ENCODE data around the gene PADI1. TPM values are rescaled to one million over a fixed set of nuclear protein-coding genes. Genes with fewer than 3 reads are reported as not detected.

PADI1 gene
- total and polyA plus RNA-seq, 2 donors (not counting 1 experiment from before 2014, with no cell fraction given) = not detected

DNA sequence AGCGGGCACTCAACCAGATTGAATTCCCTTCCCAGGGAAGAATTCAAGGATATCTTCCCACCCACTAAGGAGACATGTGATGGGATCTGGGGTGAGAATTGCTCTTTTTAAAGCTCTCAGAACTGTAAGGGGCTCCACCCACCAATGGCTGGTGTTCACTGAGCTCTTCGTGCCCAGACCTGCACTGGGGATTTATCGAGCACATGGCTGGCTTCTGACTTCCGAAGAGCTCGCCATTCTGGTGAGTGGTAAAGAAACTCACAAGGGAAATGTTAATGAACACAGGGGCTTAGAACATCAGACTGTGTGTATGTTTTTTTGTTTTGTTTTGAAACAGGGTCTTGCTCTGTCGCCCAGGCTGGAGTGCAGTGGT lies 53.8 kb downstream of the PADI1 start:
- Histone ChIP-seq H2AFZ (ENCODE audit: insufficient read depth, low read depth, low read length, poor library complexity, severe bottlenecking) (no peak overlapping the region), H3K4me2 (replicated peaks; ENCODE audit: low read depth, low read length, poor library complexity, severe bottlenecking) (no peak overlapping the region), H3K4me1 (ENCODE audit: control insufficient read depth in 2 of 2, insufficient read depth in 2 of 2, low read length in 2 of 2) (no peaks in the 10 kb centered on the region), H3K79me2 (ENCODE audit: control insufficient read depth, insufficient read depth, low read length) (no peaks in the 10 kb centered on the region), H3K9ac (ENCODE audit: low read length) (no peak overlapping the region), H3K36me3 (replicated peaks in 1 of 2; ENCODE audit: control extremely low read depth in 1 of 2, control insufficient read depth in 1 of 2, extremely low read depth in 1 of 2, insufficient read depth in 2 of 2, low read length in 1 of 2) (no peaks in the 10 kb centered on the region), H3K27ac (ENCODE audit: low read length in 2 of 2) (no peak overlapping the region), H3K9me3 (ENCODE audit: control extremely low read depth in 1 of 3, control insufficient read depth in 2 of 3, insufficient read depth in 1 of 3, low read length in 2 of 3) (peaks cover 0 to 7% (median 0%) of the 10 kb centered on the region in 3 donors), H3K27me3 (replicated peaks in 1 of 4; ENCODE audit: control extremely low read depth in 1 of 4, control insufficient read depth in 3 of 4, insufficient read depth in 4 of 4, low read length in 3 of 4) (peaks cover 0 to 4% (median 0%) of the 10 kb centered on the region in 4 experiments), H4K20me1 (ENCODE audit: control insufficient read depth, insufficient read depth, low read length, poor library complexity, severe bottlenecking) (no peaks in the 10 kb centered on the region), H3K4me3 (ENCODE audit: control extremely low read depth in 1 of 5, extremely low read depth in 1 of 5, insufficient read depth in 1 of 5, low read depth in 2 of 5, low read length in 4 of 5) (no peak overlapping the region)
- ChIA-PET CTCF (no interaction called here), POLR2A (no interaction called here)
- TF ChIP-seq, protein P1, sequence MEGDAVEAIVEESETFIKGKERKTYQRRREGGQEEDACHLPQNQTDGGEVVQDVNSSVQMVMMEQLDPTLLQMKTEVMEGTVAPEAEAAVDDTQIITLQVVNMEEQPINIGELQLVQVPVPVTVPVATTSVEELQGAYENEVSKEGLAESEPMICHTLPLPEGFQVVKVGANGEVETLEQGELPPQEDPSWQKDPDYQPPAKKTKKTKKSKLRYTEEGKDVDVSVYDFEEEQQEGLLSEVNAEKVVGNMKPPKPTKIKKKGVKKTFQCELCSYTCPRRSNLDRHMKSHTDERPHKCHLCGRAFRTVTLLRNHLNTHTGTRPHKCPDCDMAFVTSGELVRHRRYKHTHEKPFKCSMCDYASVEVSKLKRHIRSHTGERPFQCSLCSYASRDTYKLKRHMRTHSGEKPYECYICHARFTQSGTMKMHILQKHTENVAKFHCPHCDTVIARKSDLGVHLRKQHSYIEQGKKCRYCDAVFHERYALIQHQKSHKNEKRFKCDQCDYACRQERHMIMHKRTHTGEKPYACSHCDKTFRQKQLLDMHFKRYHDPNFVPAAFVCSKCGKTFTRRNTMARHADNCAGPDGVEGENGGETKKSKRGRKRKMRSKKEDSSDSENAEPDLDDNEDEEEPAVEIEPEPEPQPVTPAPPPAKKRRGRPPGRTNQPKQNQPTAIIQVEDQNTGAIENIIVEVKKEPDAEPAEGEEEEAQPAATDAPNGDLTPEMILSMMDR (IDR thresholded peaks at IDR 0.05) = no peak
- no peak for TF ChIP-seq EZH2 (IDR thresholded peaks at IDR 0.05; ENCODE audit: borderline replicate concordance, insufficient read depth, low read depth, low read length, poor library complexity, severe bottlenecking)
- no peak for ATAC-seq (ENCODE audit: low read depth)
- H3K9me3 Mint-ChIP-seq (ENCODE audit: insufficient read depth) = no peaks in the 10 kb centered on the region
- intact Hi-C loops (cut with micrococcal nuclease) = no loop called here
- no peak overlapping the region for H3K27ac Mint-ChIP-seq
- WGBS (ENCODE audit: insufficient coverage) = 89% methylated on average over 5 of the region's 6 CpGs
- no peaks in the 10 kb centered on the region for H3K4me1 Mint-ChIP-seq
- peaks cover 11% of the 10 kb centered on the region for H3K27me3 Mint-ChIP-seq
- DNase-seq = no peak
- no peak overlapping the region for H3K4me3 Mint-ChIP-seq

DNA sequence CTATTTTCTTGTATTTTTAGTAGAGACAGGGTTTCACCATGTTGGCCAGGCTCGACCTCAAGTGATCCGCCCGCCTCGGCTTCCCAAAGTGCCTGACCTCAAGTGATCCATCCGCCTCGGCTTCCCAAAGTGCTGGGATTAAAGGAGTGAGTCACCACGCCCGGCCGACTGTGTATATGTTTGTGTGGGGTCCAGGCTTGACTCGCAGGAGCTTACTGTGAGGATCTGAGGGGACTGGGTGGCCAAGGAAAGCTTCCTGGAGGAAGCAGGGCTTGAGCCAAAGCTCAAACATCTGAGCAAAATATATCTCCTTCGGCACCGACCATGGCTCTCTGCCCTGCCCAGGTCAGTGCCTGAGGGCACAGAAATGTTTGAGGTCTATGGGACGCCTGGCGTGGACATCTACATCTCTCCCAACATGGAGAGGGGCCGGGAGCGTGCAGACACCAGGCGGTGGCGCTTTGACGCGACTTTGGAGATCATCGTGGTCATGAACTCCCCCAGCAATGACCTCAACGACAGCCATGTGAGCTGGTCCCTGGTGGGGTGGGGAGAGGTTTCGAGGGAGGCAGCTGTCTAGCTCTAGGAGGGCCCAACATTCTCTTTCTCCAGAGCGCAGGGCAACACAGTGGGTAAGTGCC lies 54.4 kb downstream of the PADI1 start:
- DNase-seq (no peak), ATAC-seq (ENCODE audit: low read depth) (no peak)
- 96% methylated on average over 22 of the region's 24 CpGs for WGBS (ENCODE audit: insufficient coverage)
- H3K27ac Mint-ChIP-seq = no peak overlapping the region
- Histone ChIP-seq H2AFZ (ENCODE audit: insufficient read depth, low read depth, low read length, poor library complexity, severe bottlenecking) (no peak overlapping the region), H4K20me1 (ENCODE audit: control insufficient read depth, insufficient read depth, low read length, poor library complexity, severe bottlenecking) (no peaks in the 10 kb centered on the region), H3K36me3 (replicated peaks in 1 of 2; ENCODE audit: control extremely low read depth in 1 of 2, control insufficient read depth in 1 of 2, extremely low read depth in 1 of 2, insufficient read depth in 2 of 2, low read length in 1 of 2) (no peaks in the 10 kb centered on the region), H3K4me3 (ENCODE audit: control extremely low read depth in 1 of 5, extremely low read depth in 1 of 5, insufficient read depth in 1 of 5, low read depth in 2 of 5, low read length in 4 of 5) (no peak overlapping the region), H3K27ac (ENCODE audit: low read length in 2 of 2) (no peak overlapping the region), H3K9ac (ENCODE audit: low read length) (no peak overlapping the region), H3K4me1 (ENCODE audit: control insufficient read depth in 2 of 2, insufficient read depth in 2 of 2, low read length in 2 of 2) (no peaks in the 10 kb centered on the region), H3K27me3 (replicated peaks in 1 of 4; ENCODE audit: control extremely low read depth in 1 of 4, control insufficient read depth in 3 of 4, insufficient read depth in 4 of 4, low read length in 3 of 4) (peaks cover 0 to 4% (median 0%) of the 10 kb centered on the region in 4 experiments), H3K9me3 (ENCODE audit: control extremely low read depth in 1 of 3, control insufficient read depth in 2 of 3, insufficient read depth in 1 of 3, low read length in 2 of 3) (peaks cover 0 to 7% (median 0%) of the 10 kb centered on the region in 3 donors), H3K79me2 (ENCODE audit: control insufficient read depth, insufficient read depth, low read length) (no peaks in the 10 kb centered on the region), H3K4me2 (replicated peaks; ENCODE audit: low read depth, low read length, poor library complexity, severe bottlenecking) (no peak overlapping the region)
- TF ChIP-seq, protein P1 (IDR thresholded peaks at IDR 0.05) = no peak
- TF ChIP-seq EZH2 (IDR thresholded peaks at IDR 0.05; ENCODE audit: borderline replicate concordance, insufficient read depth, low read depth, low read length, poor library complexity, severe bottlenecking) = no peak
- H3K27me3 Mint-ChIP-seq = peaks cover 11% of the 10 kb centered on the region
- H3K9me3 Mint-ChIP-seq (ENCODE audit: insufficient read depth) = no peaks in the 10 kb centered on the region
- no peak overlapping the region for H3K4me3 Mint-ChIP-seq
- H3K4me1 Mint-ChIP-seq = no peaks in the 10 kb centered on the region
- ChIA-PET CTCF (no interaction called here), POLR2A (no interaction called here)
- intact Hi-C loops (cut with micrococcal nuclease) = no loop called here

Data from B cell (primary cell).